Measurements from ENCODE around the gene TYRP1.

- no peak for TF ChIP-seq CTCF (IDR thresholded peaks at IDR 0.05)
- no peak for TF ChIP-seq POLR2A (IDR thresholded peaks at IDR 0.05)
These were observed 27.4 kb downstream of the TYRP1 start for GRCh38 chr9:12720551-12720950.
